BJ (cell line): ENCODE data around the gene SERPINB1. TPM values are rescaled to one million over a fixed set of nuclear protein-coding genes. Genes with fewer than 3 reads are reported as not detected.

Source experiments
- CTCF ChIA-PET: fragments of 350-600 bp; formaldehyde crosslinking; extraction: SDS; loops from one replicate; lab custom pipeline; 2021; ENCODE audit warnings: antibody characterized with exemption, inconsistent platforms; lab: Yijun Ruan, JAX
- POLR2A ChIA-PET: fragments of 300-600 bp; sonication (Branson Sonifier 250); formaldehyde crosslinking; extraction: SDS; loops from one replicate; lab custom pipeline; 2021; ENCODE audit warnings: antibody characterized with exemption; lab: Charles Lee
- DNase-seq: peaks from one replicate; pipeline ENCODE4 v3.0.0-alpha.2; 2011; ENCODE audit warnings: low read depth
- H3K27me3 ChIP-seq: 2 replicates; pipeline ENCODE4 v1.6.0; 2011; ENCODE audit warnings: low read length; ENCODE audit not compliant: control insufficient read depth, insufficient read depth
- H3K36me3 ChIP-seq: 2 replicates; pipeline ENCODE4 v1.5.1; 2011; ENCODE audit warnings: low read length; ENCODE audit not compliant: control insufficient read depth, insufficient read depth
- H3K4me3 ChIP-seq: 2 replicates; pipeline ENCODE4 v1.5.1; 2011; ENCODE audit warnings: low read depth, mild to moderate bottlenecking, control low read depth, low read length
- polyA plus RNA-seq: library from polyadenylated mRNA; depleted of rRNA; stranded (reverse); fragments of >200 nt; gene quantifications from 2 replicates; pipeline ENCODE4 v1.2.3, GENCODE V29; 2011
- TF ChIP-seq, protein P1 (sequence below): IDR thresholded peaks from 2 replicates; pipeline ENCODE4 v1.5.1; 2011; ENCODE audit warnings: low read depth, mild to moderate bottlenecking, control low read depth, inconsistent platforms, low read length, moderate library complexity; ENCODE audit not compliant: insufficient read depth

Gene SERPINB1
- polyA plus RNA-seq, 1 experiment: 17.9 TPM

DNA sequence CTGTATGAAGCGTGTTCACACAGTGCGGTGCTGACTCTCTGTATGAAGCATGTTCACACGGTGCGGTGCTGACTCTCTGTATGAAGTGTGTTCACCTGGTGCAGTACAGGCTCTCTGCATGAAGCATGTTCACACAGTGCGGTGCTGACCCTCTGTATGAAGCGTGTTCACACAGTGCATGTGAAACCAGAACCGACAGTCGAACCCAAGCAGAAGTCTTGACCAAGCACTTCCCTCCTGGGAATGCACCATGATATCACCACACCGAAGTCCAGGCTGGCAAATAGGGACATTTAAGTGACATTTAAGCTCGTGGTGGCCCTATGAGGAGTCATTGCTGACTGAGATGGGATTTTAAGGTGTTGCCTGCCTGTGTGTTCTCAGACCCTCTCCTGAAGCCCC is 11.3 kb upstream of the SERPINB1 start:
- H3K27me3 ChIP-seq: no peaks in the 10 kb centered on the region
- no peak overlapping the region for H3K4me3 ChIP-seq
- H3K36me3 ChIP-seq: no peaks in the 10 kb centered on the region
- POLR2A ChIA-PET: no interaction called here
- TF ChIP-seq, protein P1, sequence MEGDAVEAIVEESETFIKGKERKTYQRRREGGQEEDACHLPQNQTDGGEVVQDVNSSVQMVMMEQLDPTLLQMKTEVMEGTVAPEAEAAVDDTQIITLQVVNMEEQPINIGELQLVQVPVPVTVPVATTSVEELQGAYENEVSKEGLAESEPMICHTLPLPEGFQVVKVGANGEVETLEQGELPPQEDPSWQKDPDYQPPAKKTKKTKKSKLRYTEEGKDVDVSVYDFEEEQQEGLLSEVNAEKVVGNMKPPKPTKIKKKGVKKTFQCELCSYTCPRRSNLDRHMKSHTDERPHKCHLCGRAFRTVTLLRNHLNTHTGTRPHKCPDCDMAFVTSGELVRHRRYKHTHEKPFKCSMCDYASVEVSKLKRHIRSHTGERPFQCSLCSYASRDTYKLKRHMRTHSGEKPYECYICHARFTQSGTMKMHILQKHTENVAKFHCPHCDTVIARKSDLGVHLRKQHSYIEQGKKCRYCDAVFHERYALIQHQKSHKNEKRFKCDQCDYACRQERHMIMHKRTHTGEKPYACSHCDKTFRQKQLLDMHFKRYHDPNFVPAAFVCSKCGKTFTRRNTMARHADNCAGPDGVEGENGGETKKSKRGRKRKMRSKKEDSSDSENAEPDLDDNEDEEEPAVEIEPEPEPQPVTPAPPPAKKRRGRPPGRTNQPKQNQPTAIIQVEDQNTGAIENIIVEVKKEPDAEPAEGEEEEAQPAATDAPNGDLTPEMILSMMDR: no peak
- CTCF ChIA-PET: interaction anchor here (1.1 kb wide), 1 partner anchor 85 kb away, joined by 4 read pairs; no protein-coding TSS in a partner anchor
- no peak for DNase-seq

DNA sequence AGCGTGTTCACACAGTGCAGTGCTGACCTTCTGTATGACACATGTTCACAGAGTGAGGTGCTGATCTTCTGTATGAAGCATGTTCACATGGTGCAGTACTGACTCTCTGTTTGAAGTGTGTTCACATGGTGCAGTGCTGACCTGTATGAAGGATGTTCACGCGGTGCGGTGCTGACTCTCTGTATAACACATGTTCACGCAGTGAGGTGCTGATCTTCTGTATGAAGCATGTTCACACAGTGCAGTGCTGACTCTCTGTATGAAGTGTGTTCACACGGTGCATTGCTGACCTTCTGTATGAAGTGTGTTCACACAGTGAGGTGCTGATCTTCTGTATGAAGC is 10.8 kb upstream of the SERPINB1 start:
- ChIA-PET POLR2A (no interaction called here), CTCF (no interaction called here)
- H3K4me3 ChIP-seq: no peak overlapping the region
- no peak for DNase-seq
- no peaks in the 10 kb centered on the region for H3K36me3 ChIP-seq
- H3K27me3 ChIP-seq: no peaks in the 10 kb centered on the region
- TF ChIP-seq, protein P1: no peak

DNA sequence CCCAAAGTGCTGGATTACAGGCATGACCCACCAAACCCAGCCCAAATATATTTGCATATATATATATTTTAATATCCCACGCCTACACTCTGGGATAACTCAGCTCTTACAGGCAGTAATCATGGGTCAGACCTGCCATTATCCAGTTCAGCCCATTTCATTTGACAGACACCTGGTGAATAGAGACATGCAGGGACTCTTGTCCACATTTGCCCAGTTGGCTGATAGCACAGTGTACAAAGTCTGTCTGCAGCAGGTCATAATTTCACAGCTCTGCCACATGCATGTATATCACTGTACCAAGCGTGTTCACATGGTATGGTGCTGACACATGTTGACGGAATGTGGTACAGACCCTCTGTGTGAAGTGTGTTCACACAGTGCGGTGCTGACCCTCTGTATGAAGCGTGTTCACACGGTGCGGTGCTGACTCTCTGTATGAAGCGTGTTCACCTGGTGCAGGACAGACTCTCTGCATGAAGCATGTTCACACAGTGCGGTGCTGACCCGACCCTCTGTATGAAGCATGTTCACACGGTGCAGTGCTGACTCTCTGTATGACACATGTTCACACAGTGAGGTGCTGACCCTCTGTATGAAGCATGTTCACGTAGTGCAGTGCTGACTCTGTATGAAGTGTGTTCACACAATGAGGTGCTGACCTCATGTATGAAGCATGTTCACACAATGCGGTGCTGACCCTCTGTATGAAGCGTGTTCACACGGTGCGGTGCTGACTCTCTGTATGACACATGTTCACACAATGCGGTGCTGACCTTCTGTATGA is 10.3 kb upstream of the SERPINB1 start:
- no peak for DNase-seq
- ChIA-PET POLR2A (interaction anchor here (1.2 kb wide), 1 partner anchor 10 kb away, joined by 3 read pairs; the partner anchor contains the start of gene SERPINB1), CTCF (interaction anchor here (1.0 to 2.5 kb wide), 4 partner anchors 9 to 101 kb away, joined by 3 to 8 read pairs (median 5); no protein-coding TSS in a partner anchor)
- TF ChIP-seq, protein P1: no peak
- Histone ChIP-seq H3K4me3 (no peak overlapping the region), H3K27me3 (no peaks in the 10 kb centered on the region), H3K36me3 (no peaks in the 10 kb centered on the region)

DNA sequence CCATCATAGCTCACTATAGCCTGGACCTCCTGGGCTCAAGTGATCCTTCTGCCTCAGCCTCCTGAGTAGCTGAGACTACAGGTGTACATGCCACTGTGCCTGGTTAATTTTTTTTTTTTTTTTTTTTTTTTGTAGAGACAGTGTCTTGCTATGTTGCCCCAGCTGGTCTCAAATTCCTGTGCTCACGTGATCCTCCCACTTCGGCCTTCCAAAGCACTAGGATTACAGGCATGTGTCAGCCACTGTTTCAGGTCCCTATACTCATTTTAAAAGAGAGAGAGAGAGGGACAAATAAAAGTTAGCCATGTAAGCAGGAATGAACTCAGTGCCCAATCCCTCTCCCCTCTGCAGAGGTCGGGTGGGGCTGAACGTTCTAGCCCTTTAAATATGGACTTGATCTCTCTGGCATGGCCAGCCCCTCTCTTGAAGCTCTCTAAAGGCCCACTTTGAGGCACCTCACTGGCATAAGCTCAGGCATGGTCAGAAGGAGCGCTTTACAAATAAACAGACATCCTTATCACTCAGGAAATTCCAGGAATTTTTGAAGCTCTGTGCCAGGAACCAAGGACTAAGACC is 9.0 kb upstream of the SERPINB1 start:
- POLR2A ChIA-PET: interaction anchor here (0.6 to 1.2 kb wide), 3 partner anchors 9 to 72 kb away, joined by 3 read pairs; partner anchors contain the start of gene SERPINB1
- CTCF ChIA-PET: interaction anchor here (0.8 to 2.7 kb wide), 8 partner anchors 8 to 139 kb away, joined by 3 to 25 read pairs (median 6); no protein-coding TSS in a partner anchor
- H3K36me3 ChIP-seq: no peaks in the 10 kb centered on the region
- TF ChIP-seq, protein P1: no peak
- no peak for DNase-seq
- no peak overlapping the region for H3K4me3 ChIP-seq
- H3K27me3 ChIP-seq: no peaks in the 10 kb centered on the region

DNA sequence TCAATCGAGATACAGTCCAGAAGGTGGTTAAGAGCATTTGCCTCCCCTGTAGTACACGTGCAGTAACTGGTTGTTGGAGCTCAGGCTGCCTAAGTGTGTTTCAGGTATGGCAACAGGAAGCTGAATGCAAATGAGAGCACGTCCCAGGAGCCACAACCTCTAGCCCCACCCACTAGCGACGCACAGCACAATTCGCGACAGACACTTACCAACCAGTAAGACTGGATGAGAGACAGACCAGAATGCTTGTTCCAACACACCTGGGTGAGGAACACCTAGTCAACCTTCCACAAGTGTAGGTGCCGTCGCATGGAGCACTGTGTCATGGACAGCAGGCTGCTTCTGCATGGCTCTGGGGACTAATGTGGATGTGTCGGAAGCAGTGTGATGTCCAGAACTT is 7.2 kb upstream of the SERPINB1 start:
- CTCF ChIA-PET: interaction anchor here (1.2 to 2.7 kb wide), 2 partner anchors 58 to 83 kb away, joined by 3 to 25 read pairs; no protein-coding TSS in a partner anchor
- no peaks in the 10 kb centered on the region for H3K27me3 ChIP-seq
- POLR2A ChIA-PET: no interaction called here
- H3K4me3 ChIP-seq: no peak overlapping the region
- no peak for DNase-seq
- no peaks in the 10 kb centered on the region for H3K36me3 ChIP-seq
- TF ChIP-seq, protein P1: no peak
